SK-N-SH (cell line): ENCODE results near the gene ZDHHC12. TPM values are rescaled to one million over a fixed set of nuclear protein-coding genes. Genes with fewer than 3 reads are reported as not detected.

Source experiments
- CTCF ChIA-PET: fragments of 300-600, 350-600 bp; formaldehyde crosslinking; extraction: SDS; loops from one replicate; lab custom pipeline; 2021; lab: Yijun Ruan, JAX
- POLR2A ChIA-PET: fragments of 350-600 bp; sonication (Branson Sonifier 250); formaldehyde crosslinking; extraction: SDS; loops from one replicate; lab custom pipeline; 2020; ENCODE audit warnings: antibody characterized with exemption, inconsistent platforms; lab: Yijun Ruan, JAX
- DNase-seq: peaks from one replicate; pipeline ENCODE4 v3.0.0; 2012
- H2AFZ ChIP-seq: fragments of 200-600 bp; sonication (generic); 2 replicates; pipeline ENCODE4 v1.8.1; 2016; ENCODE audit warnings: antibody characterized with exemption, mild to moderate bottlenecking, low read depth
- H3F3A ChIP-seq: fragments of 200-600 bp; sonication (generic); replicated peaks from 2 replicates; pipeline ENCODE3; 2016; ENCODE audit warnings: antibody characterized with exemption, mild to moderate bottlenecking; ENCODE audit not compliant: insufficient read depth
- H3K27ac ChIP-seq, 2 experiments: fragments of 200-500 bp in 1 of 2; fragments of 200-600 bp in 1 of 2; sonication (Bioruptor generic) in 1 of 2; sonication (generic), shearing (Covaris generic) in 1 of 2; 2 replicates each; pipeline versions ENCODE4 v1.5.1 to v1.6.1; 2014 to 2016; ENCODE audit warnings: low read depth in 2 of 2, inconsistent platforms in 1 of 2, low read length in 1 of 2, mild to moderate bottlenecking in 1 of 2, mixed read lengths in 1 of 2
- H3K27me3 ChIP-seq: fragments of 200-600 bp; sonication (generic), shearing (Covaris generic); 2 replicates; pipeline ENCODE4 v1.6.1; 2016; ENCODE audit warnings: mixed run types; ENCODE audit not compliant: insufficient read depth
- H3K36me3 ChIP-seq, 2 experiments: fragments of 200-500 bp in 1 of 2; fragments of 200-600 bp in 1 of 2; sonication (Bioruptor generic) in 1 of 2; sonication (generic) in 1 of 2; replicated peaks in 1 of 2; 2 replicates each; pipeline versions ENCODE3 to v1.5.1; 2014 to 2016; ENCODE audit warnings: low read length in 1 of 2, mild to moderate bottlenecking in 1 of 2; ENCODE audit not compliant: insufficient read depth in 2 of 2, control insufficient read depth in 1 of 2
- H3K4me1 ChIP-seq, 2 experiments: fragments of 200-500 bp in 1 of 2; fragments of 200-600 bp in 1 of 2; sonication (Bioruptor generic) in 1 of 2; sonication (generic), shearing (Covaris generic) in 1 of 2; 2 replicates each; pipeline versions ENCODE4 v1.5.1 to v1.6.1; 2014 to 2016; ENCODE audit warnings: low read depth in 1 of 2, low read length in 1 of 2, mixed run types in 1 of 2; ENCODE audit not compliant: insufficient read depth in 2 of 2, control insufficient read depth in 1 of 2
- H3K4me2 ChIP-seq: fragments of 200-600 bp; sonication (generic), shearing (Covaris generic); 2 replicates; pipeline ENCODE4 v1.6.1; 2017; ENCODE audit warnings: mixed run types
- H3K4me3 ChIP-seq, 2 experiments: fragments of 200-500 bp in 1 of 2; fragments of 200-600 bp in 1 of 2; sonication (Bioruptor generic) in 1 of 2; sonication (generic), shearing (Covaris generic) in 1 of 2; 2 replicates each; pipeline versions ENCODE4 v1.5.1 to v1.8.1; 2014 to 2016; ENCODE audit warnings: low read depth in 2 of 2, inconsistent platforms in 1 of 2, low read length in 1 of 2, mild to moderate bottlenecking in 1 of 2, mixed read lengths in 1 of 2, moderate library complexity in 1 of 2
- H3K79me2 ChIP-seq: fragments of 200-600 bp; sonication (generic); 2 replicates; pipeline ENCODE4 v1.8.1; 2017; ENCODE audit warnings: mild to moderate bottlenecking; ENCODE audit not compliant: insufficient read depth
- H3K9ac ChIP-seq: fragments of 200-600 bp; sonication (generic); 2 replicates; pipeline ENCODE4 v1.6.1; 2017; ENCODE audit warnings: mixed run types
- H3K9me2 ChIP-seq: fragments of 200-600 bp; sonication (generic); 2 replicates; pipeline ENCODE4 v1.6.1; 2017; ENCODE audit warnings: mixed run types
- H3K9me3 ChIP-seq: fragments of 200-600 bp; sonication (generic); 2 replicates; pipeline ENCODE4 v1.6.1; 2017; ENCODE audit warnings: mixed run types, mild to moderate bottlenecking, moderate library complexity
- H4K20me1 ChIP-seq: fragments of 200-600 bp; sonication (generic); 2 replicates; pipeline ENCODE4 v1.6.1; 2017; ENCODE audit warnings: mild to moderate bottlenecking, mixed run types; ENCODE audit not compliant: insufficient read depth
- CHD2 ChIP-seq: fragments of 150-350 bp; IDR thresholded peaks from 2 replicates; pipeline ENCODE4 v1.6.1; 2018; ENCODE audit warnings: low read length; ENCODE audit not compliant: partially characterized antibody
- FOSL2 ChIP-seq: IDR thresholded peaks from 2 replicates; pipeline ENCODE4 v1.4.0; 2012; ENCODE audit warnings: low read depth, mild to moderate bottlenecking, moderate library complexity, borderline replicate concordance
- FOXJ3 ChIP-seq: sonication (generic); formaldehyde crosslinking; IDR thresholded peaks from 2 replicates; pipeline ENCODE4 v1.5.1; 2020; ENCODE audit warnings: mild to moderate bottlenecking, missing genetic modification reagents
- FOXM1 ChIP-seq: IDR thresholded peaks from 2 replicates; pipeline ENCODE4 v1.4.0; 2012; ENCODE audit warnings: low read depth, mild to moderate bottlenecking
- GABPA ChIP-seq: IDR thresholded peaks from 2 replicates; pipeline ENCODE4 v1.4.0; 2012; ENCODE audit warnings: low read depth, mild to moderate bottlenecking
- GATA2 ChIP-seq: sonication (generic); formaldehyde crosslinking; IDR thresholded peaks from 2 replicates; pipeline ENCODE4 v1.5.0; 2020; ENCODE audit warnings: mild to moderate bottlenecking, missing genetic modification reagents
- JUND ChIP-seq: IDR thresholded peaks from 2 replicates; pipeline ENCODE4 v1.4.0; 2012
- MEF2A ChIP-seq: IDR thresholded peaks from 2 replicates; pipeline ENCODE4 v1.4.0; 2012; ENCODE audit warnings: low read depth, borderline replicate concordance
- MXI1 ChIP-seq: IDR thresholded peaks from 2 replicates; pipeline ENCODE4 v1.6.1; 2012; ENCODE audit warnings: mild to moderate bottlenecking, low read depth, low read length, improper control_type of control experiment
- NFIC ChIP-seq: IDR thresholded peaks from 2 replicates; pipeline ENCODE4 v1.4.0; 2012; ENCODE audit warnings: borderline replicate concordance
- NRF1 ChIP-seq: IDR thresholded peaks from 2 replicates; pipeline ENCODE4 v1.6.1; 2012; ENCODE audit warnings: low read depth, mild to moderate bottlenecking, low read length
- POLR2AphosphoS5 ChIP-seq: IDR thresholded peaks from 2 replicates; pipeline ENCODE4 v1.6.1; 2012; ENCODE audit warnings: low read depth, low read length
- RCOR1 ChIP-seq: fragments of 150-350 bp; IDR thresholded peaks from 2 replicates; pipeline ENCODE4 v1.6.1; 2017; ENCODE audit warnings: antibody characterized with exemption, low read length
- RFX5 ChIP-seq: IDR thresholded peaks from 2 replicates; pipeline ENCODE4 v1.6.1; 2012; ENCODE audit warnings: mild to moderate bottlenecking, improper control_type of control experiment, low read length
- RXRA ChIP-seq: IDR thresholded peaks from 2 replicates; pipeline ENCODE4 v1.4.0; 2012; ENCODE audit warnings: low read depth, mild to moderate bottlenecking, borderline replicate concordance
- SIN3A ChIP-seq: IDR thresholded peaks from 2 replicates; pipeline ENCODE4 v1.6.1; 2012; ENCODE audit warnings: low read depth, mild to moderate bottlenecking, low read length, moderate library complexity, borderline replicate concordance
- TAF1 ChIP-seq: IDR thresholded peaks from 2 replicates; pipeline ENCODE4 v1.6.1; 2012; ENCODE audit warnings: low read depth, mild to moderate bottlenecking, low read length, moderate library complexity, borderline replicate concordance
- TCF12 ChIP-seq: IDR thresholded peaks from 2 replicates; pipeline ENCODE4 v1.4.0; 2012
- TEAD4 ChIP-seq: IDR thresholded peaks from 2 replicates; pipeline ENCODE4 v1.4.0; 2012; ENCODE audit warnings: mild to moderate bottlenecking, borderline replicate concordance; ENCODE audit not compliant: insufficient read depth
- YY1 ChIP-seq: IDR thresholded peaks from 2 replicates; pipeline ENCODE4 v1.4.0; 2012; ENCODE audit warnings: low read depth, mild to moderate bottlenecking
- WGBS: methylation state at CpG from one replicate; pipeline ENCODE4 v1.1.6; 2017; ENCODE audit warnings: low lambda C conversion rate; 5-methylcytosine and 5-hydroxymethylcytosine counted together
- polyA plus RNA-seq, 3 experiments: library from polyadenylated mRNA; depleted of rRNA; stranded (reverse); fragments of >200 nt; gene quantifications; 2 replicates each; pipeline ENCODE4 v1.2.3, GENCODE V29; 2012
- TF ChIP-seq, protein P1 (sequence below): fragments of 150-350 bp; IDR thresholded peaks from 2 replicates; pipeline ENCODE4 v1.6.1; 2016; ENCODE audit warnings: mild to moderate bottlenecking, low read depth, low read length
- TF ChIP-seq, protein P2 (sequence below): IDR thresholded peaks from 2 replicates; pipeline ENCODE4; 2012
- TF ChIP-seq, protein P3 (sequence below): IDR thresholded peaks from 2 replicates; pipeline ENCODE4 v1.4.0; 2012; ENCODE audit warnings: low read depth
- TF ChIP-seq, protein P4 (sequence below): IDR thresholded peaks from 2 replicates; pipeline ENCODE4 v1.4.0; 2012; ENCODE audit warnings: low read depth, borderline replicate concordance

ZDHHC12 gene
- polyA plus RNA-seq, 1 of the 3 experiments (the other 2 are of a cell fraction), result 51.3 TPM

DNA sequence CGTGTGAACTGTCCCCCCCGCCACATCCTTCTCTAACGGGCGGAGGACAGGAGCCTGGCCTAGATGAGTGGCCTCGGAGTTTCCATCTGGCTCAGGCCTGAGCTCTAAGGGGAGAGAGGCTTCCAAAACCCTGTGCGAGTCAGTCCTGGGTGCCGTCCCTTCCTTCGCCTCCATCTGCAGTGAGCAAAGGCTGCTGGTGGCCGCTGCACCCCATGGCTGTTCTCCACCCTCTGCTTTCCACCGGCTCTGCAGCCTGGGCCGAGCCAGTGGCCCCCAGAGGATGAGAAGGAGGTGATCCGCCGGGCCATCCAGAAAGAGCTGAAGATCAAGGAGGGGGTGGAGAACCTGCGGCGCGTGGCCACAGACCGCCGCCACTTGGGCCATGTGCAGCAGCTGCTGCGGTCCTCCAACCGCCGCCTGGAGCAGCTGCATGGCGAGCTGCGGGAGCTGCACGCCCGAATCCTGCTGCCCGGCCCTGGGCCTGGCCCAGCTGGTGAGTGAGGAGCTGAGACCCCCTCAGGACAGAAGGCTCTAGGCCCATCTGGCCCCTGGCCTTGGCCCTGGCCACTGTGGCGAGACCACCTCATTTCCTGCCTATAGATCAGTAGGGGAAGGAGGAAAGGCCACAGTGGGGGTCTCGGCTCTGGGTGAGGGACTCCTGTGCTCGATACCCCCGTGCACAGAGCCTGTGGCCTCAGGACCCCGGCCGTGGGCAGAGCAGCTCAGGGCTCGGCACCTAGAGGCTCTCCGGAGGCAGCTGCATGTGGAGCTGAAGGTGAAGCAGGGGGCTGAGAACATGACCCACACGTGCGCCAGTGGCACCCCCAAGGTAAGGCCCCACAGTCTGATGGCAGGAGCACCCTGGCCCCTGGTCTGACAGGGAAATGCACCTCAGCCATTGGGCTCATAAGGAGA is 18.6 kb downstream of the ZDHHC12 start:
- no peak overlapping the region for H3K27ac ChIP-seq
- no peaks in the 10 kb centered on the region for H4K20me1 ChIP-seq
- WGBS, result 94% methylated on average over 14 of the region's 36 CpGs
- no peak for TF ChIP-seq RFX5
- TF ChIP-seq NFIC, result no peak
- TF ChIP-seq RCOR1, result no peak
- no peak for TF ChIP-seq TEAD4
- no peak for TF ChIP-seq GABPA
- TF ChIP-seq, protein P1, sequence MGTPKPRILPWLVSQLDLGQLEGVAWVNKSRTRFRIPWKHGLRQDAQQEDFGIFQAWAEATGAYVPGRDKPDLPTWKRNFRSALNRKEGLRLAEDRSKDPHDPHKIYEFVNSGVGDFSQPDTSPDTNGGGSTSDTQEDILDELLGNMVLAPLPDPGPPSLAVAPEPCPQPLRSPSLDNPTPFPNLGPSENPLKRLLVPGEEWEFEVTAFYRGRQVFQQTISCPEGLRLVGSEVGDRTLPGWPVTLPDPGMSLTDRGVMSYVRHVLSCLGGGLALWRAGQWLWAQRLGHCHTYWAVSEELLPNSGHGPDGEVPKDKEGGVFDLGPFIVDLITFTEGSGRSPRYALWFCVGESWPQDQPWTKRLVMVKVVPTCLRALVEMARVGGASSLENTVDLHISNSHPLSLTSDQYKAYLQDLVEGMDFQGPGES, result no peak
- TF ChIP-seq FOXJ3 (CRISPR knock-in tag), result no peak
- no peak for TF ChIP-seq FOSL2
- TF ChIP-seq FOXM1, result no peak
- TF ChIP-seq POLR2AphosphoS5, result no peak
- no peak for TF ChIP-seq CHD2
- no peak for TF ChIP-seq JUND
- TF ChIP-seq, protein P2, sequence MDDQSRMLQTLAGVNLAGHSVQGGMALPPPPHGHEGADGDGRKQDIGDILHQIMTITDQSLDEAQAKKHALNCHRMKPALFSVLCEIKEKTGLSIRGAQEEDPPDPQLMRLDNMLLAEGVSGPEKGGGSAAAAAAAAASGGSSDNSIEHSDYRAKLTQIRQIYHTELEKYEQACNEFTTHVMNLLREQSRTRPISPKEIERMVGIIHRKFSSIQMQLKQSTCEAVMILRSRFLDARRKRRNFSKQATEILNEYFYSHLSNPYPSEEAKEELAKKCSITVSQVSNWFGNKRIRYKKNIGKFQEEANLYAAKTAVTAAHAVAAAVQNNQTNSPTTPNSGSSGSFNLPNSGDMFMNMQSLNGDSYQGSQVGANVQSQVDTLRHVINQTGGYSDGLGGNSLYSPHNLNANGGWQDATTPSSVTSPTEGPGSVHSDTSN, result no peak
- TF ChIP-seq MEF2A, result no peak
- no peak for DNase-seq
- no peak overlapping the region for H3K9ac ChIP-seq
- peaks cover 0 to 4% of the 10 kb centered on the region in 2 experiments; a peak in 1 of 4 replicates for H3K4me1 ChIP-seq
- H3K36me3 ChIP-seq, result no peaks in the 10 kb centered on the region
- ChIA-PET CTCF (interaction anchor here (1.2 to 4.0 kb wide), 5 partner anchors 13 to 223 kb away, joined by 3 to 64 read pairs (median 6); partner anchors contain the start of gene SET), POLR2A (no interaction called here)
- H3K27me3 ChIP-seq, result no peaks in the 10 kb centered on the region
- no peak overlapping the region for H2AFZ ChIP-seq
- H3K4me3 ChIP-seq, result no peak overlapping the region
- no peaks in the 10 kb centered on the region for H3K79me2 ChIP-seq
- no peaks in the 10 kb centered on the region for H3K9me3 ChIP-seq
- H3K9me2 ChIP-seq, result no peaks in the 10 kb centered on the region
- H3K4me2 ChIP-seq, result no peak overlapping the region
- peaks cover 14% of the 10 kb centered on the region for H3F3A ChIP-seq

- Histone ChIP-seq H3K27me3 (no peaks in the 10 kb centered on the region), H3F3A (peaks cover 19% of the 10 kb centered on the region), H3K36me3 (no peaks in the 10 kb centered on the region), H3K9ac (no peak overlapping the region), H3K79me2 (no peaks in the 10 kb centered on the region), H2AFZ (no peak overlapping the region), H3K27ac (no peak overlapping the region), H3K4me1 (peaks cover 0 to 4% of the 10 kb centered on the region in 2 experiments; a peak in 1 of 4 replicates), H4K20me1 (no peaks in the 10 kb centered on the region), H3K4me2 (no peak overlapping the region), H3K4me3 (no peak overlapping the region), H3K9me3 (no peaks in the 10 kb centered on the region), H3K9me2 (no peaks in the 10 kb centered on the region)
- POLR2A ChIA-PET, result interaction anchor here (0.8 kb wide), 1 partner anchor 15 kb away, joined by 3 read pairs; the partner anchor contains the start of gene SET
- DNase-seq, result no peak
- CTCF ChIA-PET, result interaction anchor here (0.6 to 4.0 kb wide), 10 partner anchors 11 to 148 kb away, joined by 3 to 64 read pairs (median 4); partner anchors contain the start of genes ENDOG, SET and ZDHHC12
- WGBS, result 100% methylated on average over 1 of the region's 5 CpGs
- TF ChIP-seq, protein P2, result no peak
- TF ChIP-seq POLR2AphosphoS5 (no peak), TCF12 (no peak), YY1 (no peak), NFIC (no peak), SIN3A (no peak), MXI1 (no peak), FOXM1 (no peak), NRF1 (no peak), TAF1 (no peak), RXRA (no peak), GATA2 (CRISPR knock-in tag) (no peak), FOXJ3 (CRISPR knock-in tag) (no peak)
- TF ChIP-seq, protein P3, sequence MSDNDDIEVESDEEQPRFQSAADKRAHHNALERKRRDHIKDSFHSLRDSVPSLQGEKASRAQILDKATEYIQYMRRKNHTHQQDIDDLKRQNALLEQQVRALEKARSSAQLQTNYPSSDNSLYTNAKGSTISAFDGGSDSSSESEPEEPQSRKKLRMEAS, result no peak
- TF ChIP-seq, protein P4, sequence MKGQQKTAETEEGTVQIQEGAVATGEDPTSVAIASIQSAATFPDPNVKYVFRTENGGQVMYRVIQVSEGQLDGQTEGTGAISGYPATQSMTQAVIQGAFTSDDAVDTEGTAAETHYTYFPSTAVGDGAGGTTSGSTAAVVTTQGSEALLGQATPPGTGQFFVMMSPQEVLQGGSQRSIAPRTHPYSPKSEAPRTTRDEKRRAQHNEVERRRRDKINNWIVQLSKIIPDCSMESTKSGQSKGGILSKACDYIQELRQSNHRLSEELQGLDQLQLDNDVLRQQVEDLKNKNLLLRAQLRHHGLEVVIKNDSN, result no peak
These were observed 19.6 kb downstream of the ZDHHC12 start for GRCh38 chr9:128704356-128704670.
